Measurements from ENCODE around the gene KPNB1. TPM values are rescaled to one million over a fixed set of nuclear protein-coding genes. Genes with fewer than 3 reads are reported as not detected.

KPNB1 gene
- polyA plus RNA-seq, 1 donor from 2014 or later, result 117 TPM

- H2AFZ ChIP-seq (ENCODE audit: low read depth, low read length), result no peak overlapping the region
- no peak overlapping the region for H3K27ac ChIP-seq (ENCODE audit: low read length)
- H3K79me2 ChIP-seq (replicated peaks; ENCODE audit: insufficient read depth, low read length), result no peaks in the 10 kb centered on the region
- H3K9me3 ChIP-seq (ENCODE audit: low read length), result no peaks in the 10 kb centered on the region
- no peaks in the 10 kb centered on the region for H3K27me3 ChIP-seq (ENCODE audit: insufficient read depth, low read depth, low read length)
- H3K36me3 ChIP-seq (ENCODE audit: insufficient read depth, low read length), result peaks cover 10% of the 10 kb centered on the region
- H3K9ac ChIP-seq (ENCODE audit: low read length), result no peak overlapping the region
- no peaks in the 10 kb centered on the region for H3F3A ChIP-seq (ENCODE audit: insufficient read depth, low read length, poor library complexity, severe bottlenecking)
- H3K4me2 ChIP-seq (ENCODE audit: low read length), result no peak overlapping the region
- no peak overlapping the region for H3K4me3 ChIP-seq (ENCODE audit: low read length)
- no peak for TF ChIP-seq RAD21 (conservative IDR thresholded peaks at IDR 0.05)
- TF ChIP-seq MXI1 (conservative IDR thresholded peaks at IDR 0.05; ENCODE audit: poor library complexity, severe bottlenecking), result no peak
- TF ChIP-seq POLR2AphosphoS5 (IDR thresholded peaks at IDR 0.05), result no peak
- TF ChIP-seq SMC3 (conservative IDR thresholded peaks at IDR 0.05; ENCODE audit: poor library complexity), result no peak
- TF ChIP-seq, protein P1, sequence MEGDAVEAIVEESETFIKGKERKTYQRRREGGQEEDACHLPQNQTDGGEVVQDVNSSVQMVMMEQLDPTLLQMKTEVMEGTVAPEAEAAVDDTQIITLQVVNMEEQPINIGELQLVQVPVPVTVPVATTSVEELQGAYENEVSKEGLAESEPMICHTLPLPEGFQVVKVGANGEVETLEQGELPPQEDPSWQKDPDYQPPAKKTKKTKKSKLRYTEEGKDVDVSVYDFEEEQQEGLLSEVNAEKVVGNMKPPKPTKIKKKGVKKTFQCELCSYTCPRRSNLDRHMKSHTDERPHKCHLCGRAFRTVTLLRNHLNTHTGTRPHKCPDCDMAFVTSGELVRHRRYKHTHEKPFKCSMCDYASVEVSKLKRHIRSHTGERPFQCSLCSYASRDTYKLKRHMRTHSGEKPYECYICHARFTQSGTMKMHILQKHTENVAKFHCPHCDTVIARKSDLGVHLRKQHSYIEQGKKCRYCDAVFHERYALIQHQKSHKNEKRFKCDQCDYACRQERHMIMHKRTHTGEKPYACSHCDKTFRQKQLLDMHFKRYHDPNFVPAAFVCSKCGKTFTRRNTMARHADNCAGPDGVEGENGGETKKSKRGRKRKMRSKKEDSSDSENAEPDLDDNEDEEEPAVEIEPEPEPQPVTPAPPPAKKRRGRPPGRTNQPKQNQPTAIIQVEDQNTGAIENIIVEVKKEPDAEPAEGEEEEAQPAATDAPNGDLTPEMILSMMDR (IDR thresholded peaks at IDR 0.05; ENCODE audit: poor library complexity, severe bottlenecking), result no peak
- TF ChIP-seq EZH2 (IDR thresholded peaks at IDR 0.05; ENCODE audit: borderline replicate concordance, insufficient read depth, low read length, poor library complexity, severe bottlenecking), result no peak
- TF ChIP-seq EP300 (conservative IDR thresholded peaks at IDR 0.05; ENCODE audit: poor library complexity, severe bottlenecking), result no peak
- TF ChIP-seq REST (IDR thresholded peaks at IDR 0.05; ENCODE audit: borderline replicate concordance), result no peak
- TF ChIP-seq TAF1 (IDR thresholded peaks at IDR 0.05; ENCODE audit: low read depth), result no peak
- no peaks in the 10 kb centered on the region for H3K9me2 ChIP-seq (ENCODE audit: insufficient read depth, low read length)
- no peaks in the 10 kb centered on the region for H4K20me1 ChIP-seq (ENCODE audit: insufficient read depth)
Measured at GRCh38 chr17:47624727-47625068, 25.0 kb upstream of the KPNB1 start.

DNA sequence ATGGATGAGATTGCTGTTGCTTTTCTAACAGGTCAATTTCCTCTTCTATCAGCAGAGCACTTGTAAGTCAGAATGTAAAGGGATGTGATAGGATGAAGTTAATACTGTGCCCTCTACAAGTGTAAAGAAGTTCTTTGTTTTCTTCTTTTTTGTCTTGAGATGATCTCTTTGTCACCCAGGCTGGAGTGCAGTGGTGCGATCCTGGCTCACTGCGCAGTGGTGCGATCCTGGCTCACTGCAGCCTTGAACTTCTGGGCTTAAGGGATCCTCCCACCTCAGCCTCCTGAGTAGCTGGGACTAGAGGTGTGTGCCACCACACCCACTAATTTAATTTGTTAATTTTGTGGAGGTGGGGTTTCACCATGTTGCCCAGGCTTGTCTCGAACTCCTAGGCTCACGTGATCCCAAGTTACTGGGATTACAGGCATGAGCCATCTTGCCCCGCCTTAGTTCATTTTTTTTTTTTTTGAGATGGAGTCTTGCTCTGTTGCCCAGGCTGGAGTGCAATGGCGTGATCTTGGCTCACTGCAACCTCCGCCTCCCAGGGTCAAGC is 21.6 kb upstream of the KPNB1 start:
- H3K36me3 ChIP-seq (ENCODE audit: insufficient read depth, low read length), result peaks cover 5% of the 10 kb centered on the region
- no peak overlapping the region for H3K4me3 ChIP-seq (ENCODE audit: low read length)
- TF ChIP-seq EZH2 (IDR thresholded peaks at IDR 0.05; ENCODE audit: borderline replicate concordance, insufficient read depth, low read length, poor library complexity, severe bottlenecking), result no peak
- TF ChIP-seq RAD21 (conservative IDR thresholded peaks at IDR 0.05), result no peak
- no peak for TF ChIP-seq MXI1 (conservative IDR thresholded peaks at IDR 0.05; ENCODE audit: poor library complexity, severe bottlenecking)
- no peak overlapping the region for H3K27ac ChIP-seq (ENCODE audit: low read length)
- no peaks in the 10 kb centered on the region for H3K9me2 ChIP-seq (ENCODE audit: insufficient read depth, low read length)
- H3K27me3 ChIP-seq (ENCODE audit: insufficient read depth, low read depth, low read length), result no peaks in the 10 kb centered on the region
- no peaks in the 10 kb centered on the region for H3F3A ChIP-seq (ENCODE audit: insufficient read depth, low read length, poor library complexity, severe bottlenecking)
- no peak overlapping the region for H3K9ac ChIP-seq (ENCODE audit: low read length)
- no peak overlapping the region for H3K4me2 ChIP-seq (ENCODE audit: low read length)
- no peak overlapping the region for H2AFZ ChIP-seq (ENCODE audit: low read depth, low read length)
- H3K9me3 ChIP-seq (ENCODE audit: low read length), result no peaks in the 10 kb centered on the region
- no peaks in the 10 kb centered on the region for H4K20me1 ChIP-seq (ENCODE audit: insufficient read depth)
- no peaks in the 10 kb centered on the region for H3K79me2 ChIP-seq (replicated peaks; ENCODE audit: insufficient read depth, low read length)
